Activated CD4-positive, alpha-beta T cell treated with anti-CD3 and anti-CD28 coated beads, Interleukin-2, amount 10 ng/mL, durations not matched to agents 7 days and 5 days (primary cell): Measurements from ENCODE around the gene ZC3H18. TPM values are rescaled to one million over a fixed set of nuclear protein-coding genes. Genes with fewer than 3 reads are reported as not detected.
A peak's percentile ranks its signal among the peaks of the same experiment; 100 is the strongest.
"Not testable (repeated sequence)": the region's sequence is repeated elsewhere in the genome, so short reads cannot be mapped to it uniquely, and the experiment has no call there.

ENCODE experiments used
- CTCF ChIA-PET: fragments of 350-600 bp; sonication (Branson Sonifier 250); formaldehyde crosslinking; loops from one replicate; lab custom pipeline; 2021; ENCODE audit warnings: antibody characterized with exemption; lab: Charles Lee
- POLR2A ChIA-PET: fragments of 350-600 bp; sonication (Branson Sonifier 250); formaldehyde crosslinking; loops from one replicate; lab custom pipeline; 2021; ENCODE audit warnings: antibody characterized with exemption; lab: Charles Lee
- DNase-seq: peaks from one replicate; pipeline ENCODE4 v3.0.0-alpha.2; 2020
- H3K27ac Mint-ChIP-seq: one replicate; pipeline ENCODE4 v1.8.0; 2021; ENCODE audit warnings: mild to moderate bottlenecking, moderate library complexity, mixed read lengths
- H3K27me3 Mint-ChIP-seq: one replicate; pipeline ENCODE4 v1.8.0; 2021; ENCODE audit warnings: mixed read lengths
- H3K36me3 Mint-ChIP-seq: one replicate; pipeline ENCODE4 v1.8.0; 2021; ENCODE audit warnings: low read depth, mixed read lengths
- H3K4me1 Mint-ChIP-seq: one replicate; pipeline ENCODE4 v1.8.0; 2021; ENCODE audit warnings: mixed read lengths
- H3K4me3 Mint-ChIP-seq: one replicate; pipeline ENCODE4 v1.8.0; 2021; ENCODE audit warnings: mild to moderate bottlenecking, moderate library complexity, mixed read lengths
- H3K9me3 Mint-ChIP-seq: one replicate; pipeline ENCODE4 v1.8.0; 2021; ENCODE audit warnings: mixed read lengths
- total RNA-seq, 2 experiments: library from RNA; stranded (reverse); gene quantifications; one replicate each; pipeline ENCODE4 v1.2.3, GENCODE V29; 2021

ZC3H18 gene
- total RNA-seq, 2 experiments from 2014 or later = 77.1 to 87.0 TPM

- CTCF ChIA-PET = interaction anchor here (1.0 to 1.5 kb wide), 4 partner anchors 9 to 31 kb away, joined by 3 to 4 read pairs (median 3); no protein-coding TSS in a partner anchor
- H3K4me3 Mint-ChIP-seq, H3K4me1 Mint-ChIP-seq, POLR2A ChIA-PET, H3K27me3 Mint-ChIP-seq, H3K27ac Mint-ChIP-seq, DNase-seq, H3K9me3 Mint-ChIP-seq: not testable (repeated sequence)
- peaks cover 39% of the 10 kb centered on the region for H3K36me3 Mint-ChIP-seq
Measured at GRCh38 chr16:88609426-88609825, 39.2 kb downstream of the ZC3H18 start.

GRCh38 chr16:88610080-88610479 is 39.9 kb downstream of the ZC3H18 start:
- POLR2A ChIA-PET = no interaction called here
- H3K27me3 Mint-ChIP-seq = no peaks in the 10 kb centered on the region
- no peak for DNase-seq
- H3K27ac Mint-ChIP-seq = no peak overlapping the region
- peaks cover 39% of the 10 kb centered on the region for H3K36me3 Mint-ChIP-seq
- H3K9me3 Mint-ChIP-seq = no peaks in the 10 kb centered on the region
- no peak overlapping the region for H3K4me3 Mint-ChIP-seq
- no peaks in the 10 kb centered on the region for H3K4me1 Mint-ChIP-seq
- CTCF ChIA-PET = interaction anchor here (0.9 to 1.5 kb wide), 6 partner anchors 8 to 32 kb away, joined by 3 to 4 read pairs (median 3); no protein-coding TSS in a partner anchor

GRCh38 chr16:88610909-88611812 is 41.0 kb downstream of the ZC3H18 start:
- DNase-seq = no peak
- Mint-ChIP-seq H3K27me3 (no peaks in the 10 kb centered on the region), H3K4me3 (no peak overlapping the region), H3K4me1 (peaks cover 3% of the 10 kb centered on the region), H3K36me3 (peaks cover 39% of the 10 kb centered on the region), H3K9me3 (no peaks in the 10 kb centered on the region), H3K27ac (no peak overlapping the region)
- CTCF ChIA-PET = interaction anchor here (0.6 to 1.4 kb wide), 3 partner anchors 14 to 764 kb away, joined by 3 to 5 read pairs (median 3); no protein-coding TSS in a partner anchor
- POLR2A ChIA-PET = no interaction called here

- ChIA-PET CTCF (interaction anchor here (1.0 to 1.3 kb wide), 2 partner anchors 11 to 14 kb away, joined by 4 to 6 read pairs; no protein-coding TSS in a partner anchor), POLR2A (no interaction called here)
- no peak for DNase-seq
- Mint-ChIP-seq H3K4me1 (peaks cover 4% of the 10 kb centered on the region), H3K27me3 (no peaks in the 10 kb centered on the region), H3K27ac (no peak overlapping the region), H3K36me3 (peaks cover 35% of the 10 kb centered on the region), H3K4me3 (no peak overlapping the region), H3K9me3 (no peaks in the 10 kb centered on the region)
Measured at GRCh38 chr16:88613293-88613692, 43.1 kb downstream of the ZC3H18 start.

- no peak for DNase-seq
- ChIA-PET CTCF (no interaction called here), POLR2A (no interaction called here)
- Mint-ChIP-seq H3K27ac (peak overlapping the region; percentile 52), H3K27me3 (no peaks in the 10 kb centered on the region), H3K4me3 (no peak overlapping the region), H3K36me3 (peaks cover 28% of the 10 kb centered on the region), H3K4me1 (peaks cover 13% of the 10 kb centered on the region), H3K9me3 (no peaks in the 10 kb centered on the region)
Measured at GRCh38 chr16:88613911-88614817, 44.0 kb downstream of the ZC3H18 start.

- Mint-ChIP-seq H3K27me3 (no peaks in the 10 kb centered on the region), H3K36me3 (peaks cover 24% of the 10 kb centered on the region), H3K4me3 (no peak overlapping the region), H3K27ac (peak overlapping the region; percentile 36), H3K4me1 (peaks cover 21% of the 10 kb centered on the region), H3K9me3 (no peaks in the 10 kb centered on the region)
- ChIA-PET POLR2A (no interaction called here), CTCF (interaction anchor here (1.5 kb wide), 1 partner anchor 18 kb away, joined by 3 read pairs; no protein-coding TSS in a partner anchor)
- DNase-seq = no peak
Measured at GRCh38 chr16:88614818-88615580, 44.8 kb downstream of the ZC3H18 start.

- Mint-ChIP-seq H3K9me3 (no peaks in the 10 kb centered on the region), H3K36me3 (peaks cover 16% of the 10 kb centered on the region), H3K27me3 (no peaks in the 10 kb centered on the region), H3K27ac (no peak overlapping the region), H3K4me3 (no peak overlapping the region), H3K4me1 (peaks cover 30% of the 10 kb centered on the region)
- CTCF ChIA-PET = interaction anchor here (1.1 to 1.5 kb wide), 2 partner anchors 17 kb away, joined by 3 to 4 read pairs; no protein-coding TSS in a partner anchor
- POLR2A ChIA-PET = no interaction called here
- no peak for DNase-seq
Measured at GRCh38 chr16:88616320-88616719, 46.1 kb downstream of the ZC3H18 start.

GRCh38 chr16:88616736-88617135 is 46.5 kb downstream of the ZC3H18 start:
- H3K36me3 Mint-ChIP-seq = peaks cover 14% of the 10 kb centered on the region
- no peaks in the 10 kb centered on the region for H3K27me3 Mint-ChIP-seq
- H3K27ac Mint-ChIP-seq = peak overlapping the region; percentile 43
- H3K4me1 Mint-ChIP-seq = peaks cover 30% of the 10 kb centered on the region
- CTCF ChIA-PET = interaction anchor here (1.0 to 1.1 kb wide), 2 partner anchors 9 to 17 kb away, joined by 4 to 5 read pairs; no protein-coding TSS in a partner anchor
- POLR2A ChIA-PET = no interaction called here
- H3K9me3 Mint-ChIP-seq = no peaks in the 10 kb centered on the region
- no peak overlapping the region for H3K4me3 Mint-ChIP-seq
- no peak for DNase-seq

GRCh38 chr16:88617268-88618031 is 47.2 kb downstream of the ZC3H18 start:
- H3K4me1 Mint-ChIP-seq = peaks cover 30% of the 10 kb centered on the region
- POLR2A ChIA-PET = no interaction called here

GRCh38 chr16:88618182-88618955 is 48.2 kb downstream of the ZC3H18 start:
- peaks cover 14% of the 10 kb centered on the region for H3K36me3 Mint-ChIP-seq
- peak overlapping the region; percentile 68 for H3K27ac Mint-ChIP-seq
- H3K9me3 Mint-ChIP-seq = no peaks in the 10 kb centered on the region
- peaks cover 30% of the 10 kb centered on the region for H3K4me1 Mint-ChIP-seq
- H3K27me3 Mint-ChIP-seq = no peaks in the 10 kb centered on the region
- ChIA-PET CTCF (interaction anchor here (0.7 to 1.9 kb wide), 3 partner anchors 9 to 15 kb away, joined by 3 to 5 read pairs (median 5); no protein-coding TSS in a partner anchor), POLR2A (no interaction called here)
- H3K4me3 Mint-ChIP-seq = no peak overlapping the region
- DNase-seq = no peak

More at GRCh38 chr16:88617268-88618031, 47.2 kb downstream of the ZC3H18 start:
- peaks cover 13% of the 10 kb centered on the region for H3K36me3 Mint-ChIP-seq
- CTCF ChIA-PET = interaction anchor here (1.0 to 1.1 kb wide), 2 partner anchors 8 to 16 kb away, joined by 4 to 5 read pairs; no protein-coding TSS in a partner anchor
- H3K27ac Mint-ChIP-seq = peak overlapping the region; percentile 43
- no peak overlapping the region for H3K4me3 Mint-ChIP-seq
- no peak for DNase-seq
- H3K9me3 Mint-ChIP-seq = no peaks in the 10 kb centered on the region
- H3K27me3 Mint-ChIP-seq = no peaks in the 10 kb centered on the region
